Measurements from ENCODE around the gene MFRP.

The MFRP gene

DNA sequence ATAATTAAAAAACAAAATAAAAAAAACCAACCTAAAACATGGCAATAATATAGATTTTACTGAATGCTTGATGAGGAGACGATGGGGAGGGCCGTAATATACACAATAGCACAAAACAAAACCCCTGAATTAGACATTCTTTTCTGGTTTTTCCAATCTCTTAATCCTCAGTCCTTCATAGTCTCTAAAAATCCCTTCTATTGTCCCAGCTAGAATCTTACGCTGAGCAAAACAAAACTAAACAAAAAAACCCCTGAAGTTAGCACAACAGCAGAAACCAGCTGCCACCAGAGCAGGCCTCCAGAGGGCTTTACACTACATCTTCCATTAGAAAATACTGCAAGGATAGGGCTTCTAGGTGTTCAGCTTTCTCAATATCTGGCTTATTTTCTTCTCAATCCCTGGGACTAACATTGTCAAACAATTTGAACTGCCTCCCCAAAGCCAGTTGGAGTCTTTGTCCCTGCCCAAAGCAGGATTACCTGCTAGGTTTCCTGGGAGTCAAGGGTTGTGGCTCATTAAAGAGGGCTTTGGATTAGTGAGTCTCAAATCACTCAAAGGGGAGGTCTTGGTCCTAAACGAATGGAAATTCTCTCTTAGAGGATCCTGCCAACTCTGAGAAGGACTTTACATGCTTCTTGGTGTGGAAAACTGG lies 14.3 kb downstream of the MFRP start:
- Histone ChIP-seq H3K36me3 (no peaks in the 10 kb centered on the region), H3K4me1 (no peaks in the 10 kb centered on the region), H3K4me3 (ENCODE audit: low read depth, low read length) (no peak overlapping the region), H3K27me3 (no peaks in the 10 kb centered on the region), H3K9me3 (no peaks in the 10 kb centered on the region)
- DNase-seq, result no peak
- TF ChIP-seq, protein P1, sequence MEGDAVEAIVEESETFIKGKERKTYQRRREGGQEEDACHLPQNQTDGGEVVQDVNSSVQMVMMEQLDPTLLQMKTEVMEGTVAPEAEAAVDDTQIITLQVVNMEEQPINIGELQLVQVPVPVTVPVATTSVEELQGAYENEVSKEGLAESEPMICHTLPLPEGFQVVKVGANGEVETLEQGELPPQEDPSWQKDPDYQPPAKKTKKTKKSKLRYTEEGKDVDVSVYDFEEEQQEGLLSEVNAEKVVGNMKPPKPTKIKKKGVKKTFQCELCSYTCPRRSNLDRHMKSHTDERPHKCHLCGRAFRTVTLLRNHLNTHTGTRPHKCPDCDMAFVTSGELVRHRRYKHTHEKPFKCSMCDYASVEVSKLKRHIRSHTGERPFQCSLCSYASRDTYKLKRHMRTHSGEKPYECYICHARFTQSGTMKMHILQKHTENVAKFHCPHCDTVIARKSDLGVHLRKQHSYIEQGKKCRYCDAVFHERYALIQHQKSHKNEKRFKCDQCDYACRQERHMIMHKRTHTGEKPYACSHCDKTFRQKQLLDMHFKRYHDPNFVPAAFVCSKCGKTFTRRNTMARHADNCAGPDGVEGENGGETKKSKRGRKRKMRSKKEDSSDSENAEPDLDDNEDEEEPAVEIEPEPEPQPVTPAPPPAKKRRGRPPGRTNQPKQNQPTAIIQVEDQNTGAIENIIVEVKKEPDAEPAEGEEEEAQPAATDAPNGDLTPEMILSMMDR (IDR thresholded peaks at IDR 0.05; ENCODE audit: low read depth, low read length), result no peak

DNA sequence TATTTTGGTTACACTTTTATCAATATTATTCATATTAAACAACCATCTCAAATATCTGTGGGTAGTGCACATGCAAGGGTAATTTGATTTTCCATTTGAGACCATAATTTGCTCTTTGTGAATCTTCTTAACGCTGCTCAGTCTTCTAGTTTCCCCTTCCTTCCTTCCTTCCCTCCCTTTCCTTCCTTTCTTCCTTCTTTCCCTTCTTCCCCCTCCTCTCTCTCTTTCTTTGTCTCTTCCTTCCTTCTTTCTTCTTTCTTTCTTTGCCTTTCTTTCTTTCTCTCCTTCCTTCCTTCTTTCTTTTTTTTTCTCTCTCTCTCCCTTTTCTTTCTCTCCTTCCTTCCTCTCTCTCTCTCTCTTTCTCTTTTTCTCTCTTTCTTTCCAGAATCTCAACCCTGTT lies 16.3 kb downstream of the MFRP start:
- no peaks in the 10 kb centered on the region for H3K9me3 ChIP-seq

DNA sequence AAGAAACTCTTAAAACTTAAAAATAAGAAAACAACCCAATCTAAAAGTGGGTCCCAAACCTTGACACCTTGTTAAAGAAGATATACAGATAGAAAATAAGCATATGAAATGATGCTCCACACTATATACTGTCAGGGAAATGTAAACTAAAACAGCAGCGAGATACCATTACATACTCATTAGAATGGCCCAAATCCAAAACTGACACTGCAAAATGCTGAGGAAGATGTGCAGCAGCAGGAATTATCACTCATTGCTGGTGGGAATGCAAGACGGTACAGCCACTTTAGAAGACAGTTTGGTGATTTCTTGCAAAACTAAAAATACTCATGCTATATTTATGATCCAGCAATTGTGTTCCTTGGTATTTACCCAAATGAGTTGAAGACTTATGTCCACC lies 17.2 kb downstream of the MFRP start:
- TF ChIP-seq, protein P1 (IDR thresholded peaks at IDR 0.05; ENCODE audit: low read depth, low read length), result no peak
- no peaks in the 10 kb centered on the region for H3K36me3 ChIP-seq
- DNase-seq, result no peak
- no peaks in the 10 kb centered on the region for H3K4me1 ChIP-seq
- no peaks in the 10 kb centered on the region for H3K27me3 ChIP-seq
- H3K9me3 ChIP-seq, result no peaks in the 10 kb centered on the region
- H3K4me3 ChIP-seq (ENCODE audit: low read depth, low read length), result no peak overlapping the region

More for the DNA sequence above, 16.3 kb downstream of the MFRP start:
- H3K4me1 ChIP-seq, result no peaks in the 10 kb centered on the region
- H3K4me3 ChIP-seq (ENCODE audit: low read depth, low read length), result no peak overlapping the region
- no peak for DNase-seq
- TF ChIP-seq, protein P1 (IDR thresholded peaks at IDR 0.05; ENCODE audit: low read depth, low read length), result no peak
- H3K27me3 ChIP-seq, result no peaks in the 10 kb centered on the region
- no peaks in the 10 kb centered on the region for H3K36me3 ChIP-seq

DNA sequence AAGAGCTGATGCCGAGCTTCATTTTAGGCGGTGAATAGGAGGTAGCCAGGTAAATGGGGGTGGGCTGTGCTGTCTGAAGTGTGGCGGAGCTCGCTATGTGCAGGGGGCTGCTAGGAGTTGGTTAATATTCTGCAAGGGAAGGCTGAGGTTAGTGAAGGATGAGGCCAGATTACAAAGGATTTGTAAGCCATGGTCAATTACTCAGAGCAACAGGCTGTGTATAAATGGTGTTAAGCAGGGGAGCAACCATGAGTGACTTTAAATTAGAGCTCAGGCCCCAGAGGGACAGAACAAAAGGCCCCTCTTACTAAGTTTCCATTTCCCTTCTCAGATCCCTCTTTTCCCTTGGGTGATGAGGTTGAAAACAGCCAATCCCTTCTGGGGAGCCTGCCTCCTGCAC lies 22.3 kb downstream of the MFRP start:
- peaks cover 5% of the 10 kb centered on the region for H3K4me1 ChIP-seq
- DNase-seq, result no peak

DNA sequence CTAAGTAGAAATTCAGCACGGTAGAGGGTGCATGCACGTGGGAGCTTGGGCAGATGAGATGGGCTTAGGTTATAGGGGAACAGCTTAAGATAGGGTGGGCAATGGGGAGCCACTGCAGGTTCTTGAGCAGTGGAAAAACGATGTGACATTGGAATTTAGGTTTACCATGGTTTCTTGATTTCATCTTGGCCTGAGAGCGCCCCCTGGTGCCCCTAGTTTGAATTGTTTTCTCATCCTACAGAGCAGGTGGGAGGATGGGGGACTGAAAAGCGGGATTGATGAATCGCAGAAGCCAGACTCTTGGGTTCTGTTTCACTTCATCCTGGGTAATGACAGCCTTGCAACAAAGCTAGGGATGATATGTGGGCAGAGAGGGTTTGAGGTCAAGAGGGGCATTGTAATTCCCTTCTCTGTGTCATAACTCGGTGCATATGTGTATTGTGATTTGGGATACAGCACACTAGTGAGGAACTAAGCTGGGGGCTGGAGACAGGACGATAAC lies 22.9 kb downstream of the MFRP start:
- DNase-seq, result peak; percentile 89
- Histone ChIP-seq H3K4me3 (ENCODE audit: low read depth, low read length) (no peak overlapping the region), H3K36me3 (no peaks in the 10 kb centered on the region), H3K27me3 (no peaks in the 10 kb centered on the region), H3K4me1 (peaks cover 9% of the 10 kb centered on the region), H3K9me3 (no peaks in the 10 kb centered on the region)
- TF ChIP-seq, protein P1 (IDR thresholded peaks at IDR 0.05; ENCODE audit: low read depth, low read length), result peak; percentile 88

More for the DNA sequence above, 22.3 kb downstream of the MFRP start:
- no peaks in the 10 kb centered on the region for H3K36me3 ChIP-seq
- TF ChIP-seq, protein P1 (IDR thresholded peaks at IDR 0.05; ENCODE audit: low read depth, low read length), result no peak
- no peaks in the 10 kb centered on the region for H3K27me3 ChIP-seq
- H3K4me3 ChIP-seq (ENCODE audit: low read depth, low read length), result no peak overlapping the region
- H3K9me3 ChIP-seq, result no peaks in the 10 kb centered on the region

DNA sequence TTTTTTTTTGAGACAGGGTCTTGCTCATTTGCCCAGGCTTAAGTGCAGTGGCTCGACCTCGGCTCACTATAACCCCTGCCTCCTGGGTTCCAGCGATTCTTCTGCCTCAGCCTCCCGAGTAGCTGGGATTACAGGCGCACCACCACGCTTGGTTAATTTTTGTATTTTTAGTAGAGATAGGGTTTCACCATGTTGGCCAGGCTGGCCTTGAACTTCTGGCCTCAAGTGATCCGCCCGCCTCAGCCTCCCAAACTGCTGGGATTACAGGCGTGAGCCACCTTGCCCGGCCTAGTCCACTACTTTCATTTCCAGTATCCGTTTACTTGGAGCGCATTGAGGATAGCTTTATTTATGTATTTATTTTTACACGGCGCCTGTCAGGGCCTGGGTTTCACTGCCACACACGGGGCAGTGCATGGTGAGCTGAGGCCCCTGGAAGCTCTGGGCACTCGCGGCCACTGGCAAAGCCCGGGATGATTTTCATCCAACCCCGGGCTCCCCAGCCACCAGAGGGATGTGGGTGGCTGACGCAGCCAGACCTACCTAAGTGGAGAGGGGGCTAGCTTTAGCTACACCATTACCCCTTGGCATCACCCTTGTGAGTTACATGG lies 23.5 kb downstream of the MFRP start:
- H3K27me3 ChIP-seq, result no peaks in the 10 kb centered on the region
- H3K36me3 ChIP-seq, result no peaks in the 10 kb centered on the region
- TF ChIP-seq, protein P1 (IDR thresholded peaks at IDR 0.05; ENCODE audit: low read depth, low read length), result no peak
- peaks cover 15% of the 10 kb centered on the region for H3K4me1 ChIP-seq
- DNase-seq, result no peak
- no peaks in the 10 kb centered on the region for H3K9me3 ChIP-seq
- no peak overlapping the region for H3K4me3 ChIP-seq (ENCODE audit: low read depth, low read length)

Data from BE2C (cell line).